HG03064 (cell line): ENCODE data around the gene COL5A1.
"Not testable (repeated sequence)": the region's sequence is repeated elsewhere in the genome, so short reads cannot be mapped to it uniquely, and the experiment has no call there.

Experiments
- ATAC-seq: cut with Tn5 transposase; IDR thresholded peaks from one replicate; pipeline ENCODE4 v1.9.1; 2021; ENCODE audit warnings: low read depth; ENCODE audit not compliant: unreplicated experiment

Gene COL5A1

DNA sequence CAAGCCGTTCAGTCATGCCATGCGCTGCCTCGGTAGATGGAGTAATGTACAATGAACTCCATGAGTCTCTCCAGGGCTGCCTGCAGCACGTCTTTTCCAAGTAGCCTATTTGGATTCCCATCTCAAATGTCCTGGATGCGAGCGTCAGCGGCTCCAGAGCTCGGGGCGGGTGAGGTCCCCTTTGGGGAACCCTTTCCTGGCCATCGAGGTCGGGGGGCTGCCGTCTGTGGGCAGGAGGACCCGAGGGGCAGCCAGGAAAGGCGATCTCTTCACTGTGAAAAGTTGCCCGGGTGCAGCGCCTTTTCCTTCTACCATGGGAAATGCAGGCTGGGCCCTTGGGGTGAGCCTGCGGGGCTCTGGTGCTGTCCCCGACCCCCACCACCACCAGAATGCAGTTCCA lies 202.1 kb downstream of the COL5A1 start:
- ATAC-seq, result no peak

DNA sequence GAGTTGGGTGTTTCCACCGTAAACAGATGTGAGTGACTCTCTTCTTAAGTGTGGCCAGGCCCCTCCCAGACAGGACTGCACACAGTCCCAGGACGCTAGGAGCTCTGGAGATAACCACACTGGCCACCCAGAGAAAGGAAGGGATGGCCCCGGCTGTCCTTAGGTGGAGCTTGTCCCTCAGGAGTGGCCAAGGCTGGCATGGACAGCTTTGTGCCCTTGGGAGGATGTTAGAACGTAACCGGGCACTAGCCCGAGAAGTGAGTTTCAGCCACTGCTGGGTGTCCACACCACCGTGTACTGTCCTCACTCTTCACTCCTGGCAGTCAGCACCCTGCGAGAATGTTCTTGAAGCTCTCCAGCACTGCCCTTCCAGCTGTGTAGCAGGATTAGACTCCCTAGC lies 203.2 kb downstream of the COL5A1 start:
- no peak for ATAC-seq

DNA sequence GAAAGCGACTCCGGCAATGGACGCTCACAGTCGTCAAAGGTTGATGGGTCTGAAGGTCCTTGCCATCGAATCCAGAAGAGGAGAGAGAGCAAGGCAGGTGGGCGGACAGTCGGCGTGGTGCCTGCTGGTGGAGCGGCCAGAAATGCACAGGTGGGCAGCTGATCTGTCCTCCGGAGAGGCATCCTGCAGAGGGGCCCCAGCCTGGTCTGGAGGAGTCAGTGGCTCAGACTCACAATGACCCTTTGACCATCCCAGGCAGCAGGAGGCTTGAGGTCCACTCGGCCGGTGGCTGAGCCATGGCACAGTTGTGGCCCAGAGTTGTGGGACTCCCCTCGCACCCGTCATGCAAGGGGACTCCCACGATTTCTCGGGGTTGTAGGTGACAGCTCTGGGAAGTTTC lies 204.6 kb downstream of the COL5A1 start:
- ATAC-seq, result no peak

DNA sequence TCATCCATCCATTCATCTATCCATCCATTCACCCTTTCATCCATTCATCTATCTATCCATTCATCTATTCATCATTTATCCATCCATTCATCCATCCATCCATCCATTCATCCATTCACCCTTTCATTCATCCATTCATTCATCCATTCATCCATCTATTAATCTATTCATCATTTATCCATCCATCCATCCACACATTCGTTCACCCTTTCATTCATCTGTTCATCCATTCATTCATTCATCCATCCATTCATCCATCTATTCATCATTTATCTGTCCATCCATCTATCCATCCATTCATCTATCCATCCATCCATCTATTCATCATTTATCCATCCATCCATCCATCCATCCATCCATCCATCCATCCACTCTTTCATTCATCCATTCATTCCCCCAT lies 205.1 kb downstream of the COL5A1 start:
- ATAC-seq, result no peak

DNA sequence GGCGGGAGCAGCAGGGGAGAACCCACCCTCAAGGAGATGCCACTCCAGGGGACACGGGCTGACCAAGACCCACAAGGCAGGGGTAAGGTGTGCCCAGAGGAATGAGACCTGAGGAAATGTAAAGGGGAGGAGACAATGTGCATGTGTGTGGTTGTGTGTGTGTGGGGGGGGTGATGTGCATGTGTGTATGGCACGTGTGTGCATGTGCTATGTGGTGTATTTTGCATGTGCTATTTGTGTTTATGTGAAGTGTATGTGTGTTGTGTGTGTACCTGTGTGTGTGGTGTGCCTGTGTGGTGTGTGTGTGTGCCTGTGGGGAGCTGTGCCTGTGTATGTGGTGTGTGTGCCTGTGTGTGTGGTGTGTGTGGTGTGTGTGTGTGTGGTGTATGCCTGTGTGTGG lies 205.5 kb downstream of the COL5A1 start:
- no peak for ATAC-seq

DNA sequence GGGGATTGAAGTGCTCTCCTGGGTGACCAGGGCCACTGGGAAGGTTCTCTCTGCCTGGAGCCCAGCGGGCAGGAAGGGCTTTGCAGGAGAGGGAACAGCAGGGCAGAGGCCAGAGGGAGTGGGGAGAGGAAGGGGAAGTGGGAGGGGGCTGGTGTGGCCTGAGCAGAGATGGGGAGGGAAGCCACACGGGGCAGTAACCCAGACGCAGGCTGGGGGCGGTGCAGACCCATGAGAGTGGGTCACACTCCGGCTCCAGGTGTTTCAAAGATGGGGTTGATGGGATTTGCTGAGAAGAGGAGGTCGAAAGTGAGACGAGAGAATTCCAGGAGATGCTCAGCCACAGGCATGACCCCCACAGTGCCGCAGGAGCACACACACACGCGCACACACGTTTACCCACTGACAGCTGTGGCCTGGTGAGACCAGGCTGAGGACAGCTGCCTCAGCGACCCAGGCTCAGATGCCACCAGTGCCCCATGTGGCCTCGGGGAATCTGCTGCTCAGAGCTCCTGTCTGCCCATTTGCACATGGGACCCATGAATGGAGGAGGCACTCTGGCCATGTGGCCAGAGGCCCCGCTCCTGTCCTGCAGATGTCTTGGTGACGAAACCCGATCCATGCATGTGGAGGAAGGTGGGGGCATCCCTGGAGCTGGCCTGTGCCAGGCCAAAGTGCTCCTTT lies 206.3 kb downstream of the COL5A1 start:
- ATAC-seq, result no peak

DNA sequence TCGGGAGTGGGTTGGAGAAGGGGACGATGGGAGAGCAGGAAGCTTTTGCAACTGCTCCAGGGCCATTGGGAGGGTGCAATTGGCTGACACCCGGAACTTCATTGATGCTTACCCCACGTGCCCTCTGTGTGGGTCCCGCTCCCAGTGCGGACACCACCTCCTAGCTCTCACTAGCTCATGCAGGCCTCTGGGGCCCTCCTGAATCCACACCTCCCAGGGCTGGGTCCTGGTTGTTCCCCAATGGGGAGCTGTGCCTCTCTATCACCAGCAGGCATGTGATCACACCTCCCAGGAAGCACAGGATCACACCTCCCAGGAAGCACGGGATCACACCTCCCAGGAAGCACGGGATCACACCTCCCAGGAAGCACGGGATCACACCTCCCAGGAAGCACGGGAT lies 206.9 kb downstream of the COL5A1 start:
- ATAC-seq, result no peak

DNA sequence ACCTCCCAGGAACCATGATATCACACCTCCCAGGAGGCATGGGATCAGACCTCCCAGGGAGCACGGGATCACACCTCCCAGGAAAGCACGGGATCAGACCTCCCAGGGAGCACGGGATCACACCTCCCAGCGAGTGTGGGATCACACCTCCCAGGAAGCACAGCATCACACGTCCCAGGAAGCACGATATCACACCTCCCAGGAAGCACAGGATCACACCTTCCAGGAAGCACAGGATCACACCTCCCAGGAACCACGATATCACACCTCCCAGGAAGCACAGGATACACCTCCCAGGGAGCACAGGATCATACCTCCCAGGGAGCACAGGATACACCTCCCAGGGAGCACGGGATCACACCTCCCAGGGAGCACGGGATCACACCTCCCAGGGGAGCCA lies 209.0 kb downstream of the COL5A1 start:
- no peak for ATAC-seq

DNA sequence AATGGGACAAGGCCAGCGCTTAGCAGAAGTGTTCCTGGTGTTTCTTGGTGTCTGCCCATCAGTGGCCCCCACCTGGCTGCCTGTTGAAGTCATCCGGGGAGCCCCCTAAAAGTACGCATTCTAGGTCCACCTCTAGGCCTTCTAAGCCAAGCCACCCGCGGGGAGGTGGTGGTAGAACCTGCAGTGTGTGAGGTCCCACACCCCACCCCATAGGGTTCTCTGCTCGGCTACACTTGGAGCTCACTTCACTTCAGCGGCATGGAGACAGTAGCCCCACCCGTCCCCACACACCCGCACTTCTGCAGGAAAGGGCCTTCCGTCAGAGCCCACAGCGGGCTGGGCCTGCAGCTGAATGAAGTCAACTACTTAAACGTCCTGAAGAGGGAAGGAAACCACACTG lies 209.4 kb downstream of the COL5A1 start:
- no peak for ATAC-seq

DNA sequence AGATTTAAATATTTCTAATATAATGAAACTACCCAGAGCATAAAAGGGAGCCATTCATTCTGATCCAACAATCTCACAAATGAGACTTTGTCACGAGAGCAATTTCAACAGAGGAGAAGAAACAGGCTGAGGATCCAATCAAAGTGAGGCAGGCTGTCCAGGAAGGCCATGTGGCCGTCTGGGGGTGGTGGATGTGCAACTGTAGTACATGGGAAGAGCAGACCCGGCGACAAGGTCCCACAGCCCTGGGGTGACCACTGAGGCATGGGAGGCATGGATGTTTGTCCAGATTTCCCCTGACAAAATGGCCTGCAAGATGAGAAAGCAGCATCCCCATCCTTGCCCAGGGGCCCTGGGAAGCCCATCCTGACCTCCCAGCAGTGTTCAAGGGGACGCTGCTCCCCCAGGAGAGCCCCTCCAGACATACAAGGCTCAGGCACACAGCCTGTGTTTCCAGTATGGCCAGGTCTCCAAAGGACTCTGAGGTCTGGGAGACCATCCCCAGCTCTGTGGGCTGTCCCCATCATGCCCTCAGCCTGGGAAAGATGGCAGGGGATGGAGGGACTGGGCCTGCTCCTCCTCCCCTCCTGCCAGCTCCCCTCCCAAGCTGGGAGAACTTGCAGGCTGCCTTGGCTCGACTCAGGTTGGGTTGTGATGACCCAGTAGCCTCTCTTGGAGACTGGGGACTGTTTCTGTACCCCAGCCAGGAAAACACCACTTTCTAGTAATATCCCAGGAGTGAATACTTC lies 211.5 kb downstream of the COL5A1 start:
- no peak for ATAC-seq

DNA sequence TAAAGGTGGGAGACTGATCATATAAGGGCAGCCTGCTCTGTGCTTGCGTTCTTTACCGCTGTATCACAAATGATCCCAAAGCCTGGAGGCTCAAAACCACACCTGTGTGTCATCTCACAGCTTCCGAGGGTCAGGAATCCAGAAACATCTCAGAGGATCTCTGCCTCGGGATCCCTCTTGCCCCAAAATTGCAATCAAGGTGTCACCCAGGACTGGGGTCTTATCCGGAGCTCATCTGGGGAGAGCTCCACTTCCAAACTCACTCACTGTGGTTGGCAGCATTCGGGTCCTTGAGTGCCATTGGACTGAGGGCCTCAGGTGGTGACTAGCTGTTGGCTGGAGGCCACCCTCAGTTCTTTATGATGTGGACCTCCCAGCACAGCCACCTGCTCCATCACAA lies 212.3 kb downstream of the COL5A1 start:
- no peak for ATAC-seq

DNA sequence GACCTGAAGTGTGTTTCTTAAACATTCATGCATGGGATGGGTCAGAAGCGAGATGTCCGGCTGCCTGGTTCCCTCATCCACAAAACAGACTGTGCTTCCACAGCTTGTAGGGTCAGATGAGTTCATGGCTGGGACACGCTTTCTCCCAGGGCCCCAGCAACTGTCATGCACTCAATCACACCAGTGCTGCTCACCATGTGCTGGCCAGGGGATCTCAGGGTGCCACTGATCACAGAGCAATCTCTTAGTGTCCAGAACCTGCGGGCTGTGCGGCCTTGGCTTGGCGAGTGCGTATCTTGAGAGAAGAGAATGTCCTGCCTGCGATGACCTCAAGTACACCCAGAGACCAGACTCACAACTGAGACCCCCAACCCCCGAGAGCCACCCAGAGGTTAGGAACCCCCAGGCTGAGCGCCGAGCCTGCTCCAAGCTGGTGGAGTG lies 213.0 kb downstream of the COL5A1 start:
- ATAC-seq, result no peak

DNA sequence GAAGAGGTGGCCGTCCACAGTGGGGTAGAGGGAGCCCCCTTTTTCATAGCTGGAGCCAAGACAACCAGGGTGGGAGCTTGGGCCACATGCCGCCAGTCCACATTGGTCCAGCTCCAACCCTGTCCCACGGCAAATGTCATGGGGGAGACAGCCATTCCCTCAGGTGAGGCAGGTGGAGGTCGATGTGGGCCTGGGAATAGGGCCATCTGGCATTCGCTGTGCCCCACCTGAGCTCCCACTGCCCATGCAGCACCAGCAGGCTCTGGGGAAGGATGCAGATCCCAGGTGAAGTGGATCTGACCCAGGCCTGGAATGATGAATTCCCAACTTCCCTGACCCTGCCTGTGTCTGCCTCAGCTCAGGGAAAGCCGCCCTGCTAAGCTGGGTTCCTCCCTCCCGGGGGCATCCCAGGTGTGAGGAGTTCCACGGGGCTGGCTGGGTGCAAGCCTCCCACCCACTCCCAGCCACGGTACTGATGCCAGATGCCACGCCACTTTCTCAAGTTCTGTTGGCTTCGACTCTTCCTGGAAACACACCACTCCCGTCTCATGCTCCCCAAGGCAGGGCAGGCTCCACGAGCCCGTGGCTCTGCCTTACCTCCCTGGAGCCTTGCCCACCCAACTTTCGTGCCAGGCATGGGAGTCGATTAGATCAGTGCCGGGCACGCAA lies 213.8 kb downstream of the COL5A1 start:
- no peak for ATAC-seq

DNA sequence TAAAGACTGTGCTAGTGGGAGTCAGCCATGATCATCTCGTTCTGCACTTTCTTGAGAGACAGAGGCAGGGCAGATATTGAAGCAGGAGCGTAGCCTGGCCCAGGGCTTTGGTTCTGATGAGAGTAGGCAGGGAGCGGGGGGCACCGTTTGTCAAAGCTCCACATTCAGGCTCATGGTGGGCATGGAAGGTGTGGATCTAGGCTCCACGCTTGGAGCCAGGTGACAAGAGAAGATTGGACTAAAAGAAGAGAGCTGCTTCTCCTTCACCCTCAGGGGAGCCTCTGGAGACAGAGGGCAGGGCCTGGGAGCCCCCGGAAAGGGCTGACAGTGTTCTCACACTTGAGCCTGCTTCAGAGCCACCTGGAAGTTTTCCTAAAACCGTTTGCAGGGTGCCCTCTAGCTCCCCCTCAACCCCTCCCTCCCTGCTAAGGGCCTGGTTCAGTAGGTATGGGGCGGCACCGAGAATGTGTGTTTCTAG lies 214.3 kb downstream of the COL5A1 start:
- no peak for ATAC-seq

DNA sequence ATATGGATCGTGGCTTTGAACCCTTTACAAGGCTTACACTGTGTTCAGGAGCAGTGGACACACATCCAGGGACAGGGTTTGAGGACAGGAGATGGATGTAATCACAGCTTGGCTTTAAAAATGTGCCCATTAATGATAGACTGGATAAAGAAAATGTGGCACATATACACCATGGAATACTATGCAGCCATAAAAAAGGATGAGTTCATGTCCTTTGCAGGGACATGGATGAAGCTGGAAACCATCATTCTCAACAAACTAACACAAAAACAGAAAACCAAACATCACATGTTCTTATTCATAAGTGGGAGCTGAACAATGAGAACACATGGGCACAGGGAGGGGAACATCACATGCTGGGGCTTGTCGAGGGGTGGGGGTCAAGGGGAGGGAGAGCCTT lies 215.8 kb downstream of the COL5A1 start:
- not testable (repeated sequence) for ATAC-seq

DNA sequence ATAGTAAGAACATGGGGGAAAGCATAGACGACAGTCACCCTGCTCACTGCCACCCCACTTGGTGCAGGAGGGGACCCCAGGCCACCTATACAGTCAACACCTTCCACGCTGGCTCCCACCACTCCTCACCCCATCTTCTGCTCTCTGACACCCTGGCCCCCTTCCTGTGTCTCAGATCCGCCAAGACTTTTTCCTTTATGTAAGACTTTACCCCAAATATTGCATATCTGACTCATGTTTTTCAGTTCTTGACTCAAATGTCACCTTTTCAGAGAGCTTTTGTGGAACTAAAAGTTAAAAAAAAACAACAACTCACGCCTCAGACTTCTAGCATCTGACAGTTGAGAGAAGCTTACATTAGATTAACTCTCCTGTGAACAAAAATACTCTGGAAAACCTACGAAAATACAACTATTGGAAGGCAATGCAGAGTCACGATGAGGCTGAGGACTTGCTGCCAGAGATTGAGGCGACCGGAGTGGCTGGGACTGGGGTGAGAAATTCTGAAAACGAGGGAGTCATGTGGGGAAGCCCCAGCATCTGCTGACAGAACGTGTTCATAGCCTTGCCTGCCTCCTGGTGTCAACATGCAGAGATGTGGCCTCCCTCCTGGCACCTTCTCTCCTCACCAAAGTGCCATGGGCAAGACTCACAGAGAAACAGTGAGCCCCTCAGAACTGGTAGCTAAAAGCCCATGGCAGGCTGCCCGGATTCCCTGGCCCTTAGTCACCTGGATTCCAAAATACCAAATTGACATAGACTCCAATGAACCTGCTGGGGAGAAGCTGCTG lies 216.6 kb downstream of the COL5A1 start:
- peak; percentile 79 for ATAC-seq

DNA sequence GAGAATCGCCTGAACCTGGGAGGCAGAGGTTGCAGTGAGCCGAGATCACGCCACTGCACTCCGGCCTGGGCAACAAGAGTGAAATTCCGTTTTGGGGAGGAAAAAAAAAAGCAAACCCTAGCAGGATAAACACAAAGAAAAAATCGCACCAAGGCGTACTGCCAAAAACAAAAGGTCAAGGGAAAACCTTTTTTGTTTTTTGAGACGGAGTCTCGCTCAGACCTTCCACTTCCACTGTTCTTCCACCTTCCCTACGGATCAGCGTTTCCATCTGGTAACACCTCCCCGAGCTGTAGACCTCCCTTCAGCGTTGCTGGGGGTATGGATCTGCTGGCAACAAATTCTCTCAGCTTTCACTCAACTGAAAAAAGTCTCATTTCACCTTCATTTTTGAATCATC lies 218.9 kb downstream of the COL5A1 start:
- no peak for ATAC-seq

DNA sequence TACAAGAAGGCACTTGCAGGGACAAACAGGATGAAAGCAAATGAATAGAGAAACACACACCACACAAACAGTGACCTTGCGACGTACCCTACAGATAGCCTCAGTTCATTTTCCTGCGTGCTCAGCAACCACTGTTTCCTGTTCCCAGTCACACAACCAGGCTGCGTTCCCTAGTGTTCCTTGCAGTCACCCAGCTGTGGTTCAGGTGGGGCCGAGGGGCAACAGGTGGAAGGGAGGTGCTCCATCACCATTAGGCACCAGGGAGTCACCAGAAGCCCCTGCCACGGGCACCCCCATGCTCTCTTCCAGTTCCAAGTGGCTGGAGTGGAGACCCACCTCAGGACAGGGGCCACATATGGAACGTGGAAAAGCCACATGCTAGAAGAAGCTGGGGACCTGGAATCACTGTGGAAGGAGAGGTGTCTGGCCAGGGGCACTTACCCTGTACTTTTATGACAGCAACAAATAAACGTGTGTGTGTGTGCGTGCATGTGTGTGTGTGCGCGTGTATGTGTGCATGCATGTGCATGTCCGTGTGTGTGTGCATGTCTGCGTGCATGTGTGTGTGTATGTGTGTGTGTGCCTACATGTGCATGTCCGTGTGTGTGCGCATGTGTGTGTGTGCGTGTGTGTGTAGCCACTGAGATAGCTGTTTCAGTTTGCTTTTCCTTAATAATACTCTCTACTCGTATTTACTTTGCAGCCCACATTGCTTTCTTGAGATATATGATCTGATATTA lies 220.2 kb downstream of the COL5A1 start:
- no peak for ATAC-seq

DNA sequence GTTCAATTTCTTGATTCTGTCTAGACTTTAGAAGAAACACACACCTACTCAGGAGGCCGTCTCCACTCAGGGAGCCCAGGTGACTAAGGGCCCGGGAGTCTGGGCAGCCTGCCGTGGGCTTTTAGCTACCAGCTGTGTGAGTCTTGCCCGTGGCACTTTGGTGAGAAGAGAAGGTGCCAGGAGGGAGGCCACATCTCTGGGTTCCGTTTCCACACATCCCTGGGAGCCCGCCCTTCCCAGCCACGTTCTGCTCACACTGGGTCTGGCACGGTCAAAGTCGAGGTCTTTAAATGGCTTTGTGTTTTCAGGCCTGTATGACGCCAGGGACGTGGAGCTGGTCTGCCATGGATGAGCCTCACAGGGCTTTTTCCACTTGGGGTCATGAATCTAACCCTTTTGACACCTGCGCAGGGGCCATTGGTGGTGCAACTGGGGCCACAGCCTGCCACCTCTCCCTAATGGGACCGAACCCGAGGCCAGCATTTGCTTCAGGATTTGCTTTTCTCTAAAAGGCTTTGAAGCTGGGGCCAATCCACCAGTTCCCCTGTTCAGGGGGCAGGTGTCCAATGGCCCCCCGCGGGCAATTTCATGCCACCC lies 221.8 kb downstream of the COL5A1 start:
- ATAC-seq, result no peak
